K562 (cell line): ENCODE results near the gene ESRRB. TPM values are rescaled to one million over a fixed set of nuclear protein-coding genes. Genes with fewer than 3 reads are reported as not detected.

Source experiments
- ATAC-seq: fragments of 200-7000 bp; cut with Tn5 transposase; 3 replicates; pipeline ENCODE4 v1.9.1; 2020; ENCODE audit warnings: moderate library complexity
- BruUV-seq: library from RNA; stranded (reverse); fragments of 400-500 nt; replicated peaks from 2 replicates; lab custom pipeline; 2021; lab: Mats Ljungman, UMichigan
- CTCF ChIA-PET: fragments of 300-600 bp; formaldehyde crosslinking; extraction: SDS; loops from one replicate; lab custom pipeline; 2021; ENCODE audit warnings: low intra/inter-chr PET ratio; lab: Yijun Ruan, JAX
- POLR2A ChIA-PET: fragments of 300-600, 350-650 bp; sonication (Branson Sonifier 250); formaldehyde crosslinking; extraction: SDS; loops from one replicate; lab custom pipeline; 2021; ENCODE audit warnings: antibody characterized with exemption, inconsistent platforms; lab: Yijun Ruan, JAX
- DNase-seq, 4 experiments: peaks; one replicate each; pipeline versions ENCODE4 v3.0.0 to v3.0.0-alpha.2; 2011 to 2018; ENCODE audit warnings: low spot score in 3 of 4, mixed read lengths in 3 of 4; ENCODE audit errors: extremely low read depth in 1 of 4
- FAIRE-seq: peaks from 2 replicates; lab custom pipeline; 2011; peaks lifted over from hg19 to GRCh38; lab: Jason Lieb, UNC
- H2AFZ ChIP-seq: 2 replicates; pipeline ENCODE4 v1.6.0; 2011; ENCODE audit warnings: low read depth, low read length, control low read depth, inconsistent platforms
- H3K27ac ChIP-seq: fragments of 200-600 bp; 3 replicates; pipeline ENCODE4 v1.8.0; 2011; ENCODE audit warnings: low read depth, mild to moderate bottlenecking, control low read depth, inconsistent platforms, low read length, moderate library complexity, mixed read lengths; ENCODE audit errors: extremely low read depth
- H3K27me3 ChIP-seq, 2 experiments: fragments of 300-600 bp in 1 of 2; 2 replicates in 1 of 2; 3 replicates in 1 of 2; pipeline versions ENCODE4 v1.6.0 to v1.8.0; 2011; ENCODE audit warnings: inconsistent platforms in 2 of 2, low read length in 2 of 2, mild to moderate bottlenecking in 1 of 2, mixed read lengths in 1 of 2, moderate library complexity in 1 of 2; ENCODE audit not compliant: control insufficient read depth in 2 of 2, insufficient read depth in 2 of 2
- H3K36me3 ChIP-seq: fragments of 300-600 bp; 3 replicates; pipeline ENCODE4 v1.8.0; 2011; ENCODE audit warnings: mild to moderate bottlenecking, low read length, inconsistent platforms; ENCODE audit not compliant: control insufficient read depth, insufficient read depth
- H3K4me1 ChIP-seq, 2 experiments: fragments of 200-600 bp in 1 of 2; replicated peaks in 1 of 2; 2 replicates in 1 of 2; 3 replicates in 1 of 2; pipeline versions ENCODE4 v1.5.1 to v1.8.0; 2011; ENCODE audit warnings: inconsistent platforms in 2 of 2, low read length in 2 of 2, mild to moderate bottlenecking in 1 of 2, mixed read lengths in 1 of 2, moderate library complexity in 1 of 2; ENCODE audit not compliant: control insufficient read depth in 2 of 2, insufficient read depth in 2 of 2
- H3K4me2 ChIP-seq: 2 replicates; pipeline ENCODE4 v1.6.1; 2011; ENCODE audit warnings: low read length, control low read depth, inconsistent platforms, mixed read lengths; ENCODE audit not compliant: insufficient read depth
- H3K4me3 ChIP-seq: fragments of 200-600 bp; sonication (generic), shearing (Covaris generic); 2 replicates; pipeline ENCODE4 v1.5.1; 2016; ENCODE audit warnings: control low read depth, inconsistent platforms
- H3K79me2 ChIP-seq: fragments of 200-600 bp; 3 replicates; pipeline ENCODE4 v1.8.0; 2011; ENCODE audit warnings: low read length, inconsistent platforms; ENCODE audit not compliant: control insufficient read depth, insufficient read depth
- H3K9ac ChIP-seq, 2 experiments: 2 replicates each; pipeline versions ENCODE4 v1.6.0 to v1.6.1; 2011; ENCODE audit warnings: low read depth in 2 of 2, low read length in 2 of 2, control low read depth in 1 of 2, inconsistent platforms in 1 of 2, mild to moderate bottlenecking in 1 of 2, mixed read lengths in 1 of 2; ENCODE audit not compliant: insufficient read depth in 1 of 2
- H3K9me1 ChIP-seq: one replicate; pipeline ENCODE4 v1.6.0; 2011; ENCODE audit warnings: inconsistent platforms, mild to moderate bottlenecking, low read length, moderate library complexity; ENCODE audit not compliant: control insufficient read depth, insufficient read depth
- H3K9me3 ChIP-seq: replicated peaks from 2 replicates; pipeline ENCODE4 v1.5.1; 2011; ENCODE audit warnings: low read depth, low read length, inconsistent platforms; ENCODE audit not compliant: control insufficient read depth, insufficient read depth
- H4K20me1 ChIP-seq: replicated peaks from 2 replicates; pipeline ENCODE4 v1.6.1; 2011; ENCODE audit warnings: low read length, inconsistent platforms, mixed read lengths; ENCODE audit not compliant: control insufficient read depth, insufficient read depth
- DEAF1 ChIP-seq: fragments of 450-650 bp; formaldehyde crosslinking; IDR thresholded peaks from 2 replicates; pipeline ENCODE4 v1.4.0; 2020; ENCODE audit warnings: mild to moderate bottlenecking, moderate library complexity
- ID3 ChIP-seq, 2 experiments: fragments of 250-450 bp in 1 of 2; fragments of 450-650 bp in 1 of 2; sonication (Bioruptor Pico) in 1 of 2; IDR thresholded peaks; 2 replicates each; pipeline versions ENCODE4 v1.6.1 to v1.8.0; 2016 to 2021; ENCODE audit warnings: mild to moderate bottlenecking in 2 of 2, moderate library complexity in 2 of 2, missing compliant biosample characterization in 1 of 2, missing genetic modification characterization in 1 of 2
- MED1 ChIP-seq: sonication (generic); formaldehyde crosslinking; IDR thresholded peaks from 2 replicates; pipeline ENCODE4 v1.8.1; 2023; ENCODE audit warnings: missing genetic modification reagents, borderline replicate concordance
- TCFL5 ChIP-seq: fragments of 250-450 bp; sonication (Bioruptor Pico); conservative IDR thresholded peaks from 2 replicates; pipeline ENCODE4 v1.6.1; 2021; ENCODE audit warnings: mild to moderate bottlenecking, moderate library complexity, matching md5 sums
- ZBTB7A ChIP-seq: IDR thresholded peaks from 2 replicates; pipeline ENCODE4 v1.6.1; 2011; ENCODE audit warnings: low read depth, mild to moderate bottlenecking, low read length, moderate library complexity, borderline replicate concordance; ENCODE audit not compliant: control insufficient read depth
- ZNF197 ChIP-seq: fragments of 200-800 bp; sonication (Bioruptor generic); IDR thresholded peaks from 2 replicates; pipeline ENCODE4 v1.6.1; 2016; ENCODE audit warnings: low read depth, missing genetic modification characterization, missing compliant biosample characterization
- ZNF589 ChIP-seq: fragments of 200-800 bp; sonication (Bioruptor generic); IDR thresholded peaks from 2 replicates; pipeline ENCODE4 v1.6.1; 2016; ENCODE audit warnings: low read depth, missing genetic modification characterization, missing compliant biosample characterization
- WGBS: fragments of 100-300 bp; shearing (Covaris generic); methylation state at CpG from one replicate; pipeline ENCODE4 v1.1.6; 2016; ENCODE audit warnings: low coverage, mixed read lengths; ENCODE audit not compliant: insufficient coverage; ENCODE audit errors: missing lambda C conversion rate; 5-methylcytosine and 5-hydroxymethylcytosine counted together
- in situ Hi-C: fragments of 300-500 bp; cut with MboI; formaldehyde crosslinking; loops from 4 replicates; pipeline ENCODE4 v1.15.0; 2018; ENCODE audit warnings: inconsistent platforms, mixed read lengths
- intact Hi-C: fragments of 100-400 bp; cut with micrococcal nuclease; formaldehyde crosslinking; loops from 2 replicates; pipeline ENCODE4 v1.14.2; 2022
- polyA plus RNA-seq, 8 experiments: library from polyadenylated mRNA; depleted of rRNA in 4 of 8; stranded (reverse) in 5 of 8; unstranded in 3 of 8; fragments of >200 nt; fragmentation: Nextera tagmentation in 2 of 8; fragmentation: Illumina TruSeq in 1 of 8; extraction: Ambion mirVana in 2 of 8; extraction: Trizol in 1 of 8; gene quantifications; 2 replicates each; pipeline versions ENCODE4 v1.2.1 to v1.2.3, GENCODE V29; 2011 to 2014; ENCODE audit warnings: inconsistent platforms in 1 of 8, missing spikeins in 1 of 8
- total RNA-seq, 7 experiments: library from RNA; depleted of rRNA in 6 of 7; stranded (reverse); fragments of >200 nt in 6 of 7; fragmentation: Illumina TruSeq in 2 of 7; extraction: Trizol in 2 of 7; gene quantifications; 2 replicates each; pipeline versions ENCODE4 v1.2.1 to v1.2.3, GENCODE V29; 2011 to 2021; ENCODE audit warnings: low replicate concordance in 1 of 7

The ESRRB gene
- total and polyA plus RNA-seq, 9 of the 15 experiments (the other 6 are each of a cell fraction or from before 2014, with no cell fraction given) = 3.2 to 24.7 (median 14.5) TPM

GRCh38 chr14:76488551-76488950 is 112.6 kb downstream of the ESRRB start:
- no peak overlapping the region for H3K9ac ChIP-seq
- no peaks in the 10 kb centered on the region for H3K9me1 ChIP-seq
- H3K36me3 ChIP-seq = 0 out of 3 replicates have a peak, but pooled peaks cover 5% of the 10 kb centered on the region
- DNase-seq (no peak), ATAC-seq (no peak)
- 81% methylated on average over 3 of the region's 4 CpGs for WGBS
- H3K4me3 ChIP-seq = no peak overlapping the region
- TF ChIP-seq ZBTB7A (no peak), DEAF1 (CRISPR knock-in tag) (no peak), MED1 (no peak), TCFL5 (no peak), ID3 (CRISPR knock-in tag; IDR thresholded peaks at IDR 0.05) (no peak), ID3 (tag; IDR thresholded peaks at IDR 0.05) (no peak), ZNF589 (CRISPR knock-in tag) (no peak), ZNF197 (no peak)
- TF ChIP-seq, all 486 proteins: peak for 0
- in situ Hi-C loops = no loop called here
- FAIRE-seq = no peak
- Histone ChIP-seq H3K9me3 (no peaks in the 10 kb centered on the region), H3K79me2 (no peaks in the 10 kb centered on the region), H3K27me3 (no peaks in the 10 kb centered on the region), H4K20me1 (no peaks in the 10 kb centered on the region), H3K4me1 (peaks cover 0 to 5% of the 10 kb centered on the region in 2 experiments; a peak in 1 of 5 replicates), H3K4me2 (no peak overlapping the region), H2AFZ (no peak overlapping the region), H3K27ac (no peak overlapping the region)
- POLR2A ChIA-PET = no interaction called here
- CTCF ChIA-PET = no interaction called here
- BruUV-seq = no TSS peak
- intact Hi-C loops = no loop called here
